HG03521 (cell line): ENCODE results near the gene POR.
"Not testable (repeated sequence)": the region's sequence is repeated elsewhere in the genome, so short reads cannot be mapped to it uniquely, and the experiment has no call there.

Source experiments
- ATAC-seq: cut with Tn5 transposase; IDR thresholded peaks from one replicate; pipeline ENCODE4 v1.9.1; 2021; ENCODE audit warnings: mild to moderate bottlenecking, moderate library complexity; ENCODE audit not compliant: unreplicated experiment

POR gene

DNA sequence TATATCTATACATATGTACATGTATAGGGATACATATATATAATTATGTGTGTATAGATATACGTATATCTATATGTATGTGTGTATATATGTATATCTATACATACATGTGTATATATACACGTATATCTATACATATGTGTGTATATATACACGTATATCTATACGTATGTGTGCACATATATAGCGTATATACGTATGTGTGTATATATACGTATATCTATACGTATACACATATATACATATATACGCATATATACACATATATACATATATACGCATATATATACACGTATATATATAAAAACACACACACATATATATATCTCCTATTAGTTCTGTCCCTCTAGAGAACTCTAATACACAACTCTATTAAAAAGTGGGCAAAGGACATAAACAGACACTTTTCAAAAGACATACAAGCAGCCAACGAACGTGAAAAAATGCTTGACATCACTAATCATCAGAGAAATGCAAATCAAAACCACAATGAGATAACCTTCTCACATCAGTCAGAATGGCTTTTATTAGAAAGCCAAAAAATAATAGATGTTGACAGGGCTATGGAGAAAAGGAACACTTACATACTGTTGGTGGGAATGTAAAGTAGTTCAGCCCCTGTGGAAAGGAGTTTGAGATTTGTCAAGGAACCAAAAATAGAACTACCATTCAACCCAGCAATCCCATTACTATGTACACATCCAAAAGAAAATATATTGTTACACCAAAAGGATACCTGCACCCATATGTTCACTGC lies 101.4 kb downstream of the POR start:
- ATAC-seq: no peak

GRCh38 chr7:76018520-76018919 lies 103.6 kb downstream of the POR start:
- ATAC-seq: not testable (repeated sequence)

- ATAC-seq: no peak
These were observed 105.2 kb downstream of the POR start for GRCh38 chr7:76020031-76020714.

DNA sequence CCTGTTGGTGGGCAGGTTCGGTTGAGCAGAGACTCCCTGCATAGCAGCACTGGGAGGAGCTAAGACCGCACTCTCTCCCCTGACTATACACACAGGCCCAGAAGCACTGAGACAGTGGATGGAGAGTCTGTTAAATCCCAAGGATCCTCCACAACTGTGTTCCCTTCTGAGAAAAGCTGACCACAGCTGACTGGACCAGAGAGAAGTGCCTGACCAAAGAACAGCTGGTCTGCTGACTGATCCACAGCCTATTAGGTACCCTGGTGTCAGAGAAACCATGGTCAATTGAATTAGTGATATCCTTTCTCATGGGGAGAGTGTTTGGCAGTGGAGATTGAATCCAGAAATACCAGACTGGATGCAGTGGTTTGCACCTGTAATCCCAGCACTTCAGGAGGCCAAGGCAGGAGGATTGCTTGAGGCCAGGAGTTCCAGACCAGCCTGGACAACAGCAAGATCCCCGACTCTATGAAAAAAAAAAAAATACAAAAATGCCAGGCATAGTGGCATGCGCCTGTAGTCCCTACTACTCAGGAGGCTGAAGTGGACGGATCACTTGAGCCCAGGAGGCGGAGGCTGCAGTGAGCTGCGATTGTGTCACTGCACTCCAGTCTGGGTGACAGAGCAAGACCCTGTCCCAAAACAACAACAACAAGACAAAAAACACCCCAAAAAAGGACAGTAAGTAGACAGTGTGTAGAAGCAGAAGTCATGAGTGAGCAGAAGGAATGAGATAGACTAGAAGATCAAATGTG lies 107.2 kb downstream of the POR start:
- no peak for ATAC-seq

DNA sequence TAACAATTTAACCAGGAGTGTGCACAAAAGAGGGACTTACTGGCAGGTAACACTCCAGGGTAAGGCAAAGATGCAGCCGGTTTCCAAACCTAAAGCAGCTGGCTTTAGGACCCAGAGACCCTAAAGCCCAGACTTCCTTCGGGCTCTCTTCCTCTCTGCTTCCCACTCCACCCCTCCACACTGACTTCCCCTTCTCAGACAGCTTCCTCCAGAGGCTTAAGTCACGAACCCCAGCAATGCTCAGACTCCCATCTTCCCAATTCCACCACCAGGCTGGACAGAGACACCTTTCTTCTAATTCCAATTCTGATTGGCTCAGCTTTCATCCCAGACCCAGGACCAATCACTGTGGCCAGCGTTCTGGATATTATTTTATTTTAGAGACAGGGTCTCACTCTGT lies 108.0 kb downstream of the POR start:
- ATAC-seq: no peak

DNA sequence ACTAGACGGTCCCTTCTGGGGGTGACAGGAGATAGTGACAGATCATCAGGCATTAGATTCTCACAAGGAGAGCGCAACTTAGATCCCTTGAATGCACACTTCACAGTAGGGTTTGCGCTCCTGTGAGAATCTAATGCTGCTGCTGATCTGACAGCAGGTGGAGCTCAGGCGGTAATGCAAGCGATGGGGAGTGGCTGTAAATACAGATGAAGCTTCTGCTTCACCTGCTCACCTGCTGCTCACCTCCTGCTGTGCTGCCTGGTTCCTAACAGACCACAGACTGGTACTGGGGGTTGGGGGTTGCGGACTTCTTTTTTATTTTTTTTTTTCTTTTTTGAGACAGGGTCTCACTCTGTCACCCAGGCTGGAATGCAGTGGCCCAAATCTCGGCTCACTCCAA lies 114.7 kb downstream of the POR start:
- ATAC-seq: not testable (repeated sequence)

- ATAC-seq: no peak
These were observed 117.0 kb downstream of the POR start for GRCh38 chr7:76031964-76032363.
